ENCODE data around the gene TNRC6C. TPM values are rescaled to one million over a fixed set of nuclear protein-coding genes. Genes with fewer than 3 reads are reported as not detected.
A peak's percentile ranks its signal among the peaks of the same experiment; 100 is the strongest.

TNRC6C gene
- total and polyA plus RNA-seq, 2 of the 13 experiments (the other 11 are each of a cell fraction or from before 2014, with no cell fraction given), result 0.66 to 4.9 TPM

DNA sequence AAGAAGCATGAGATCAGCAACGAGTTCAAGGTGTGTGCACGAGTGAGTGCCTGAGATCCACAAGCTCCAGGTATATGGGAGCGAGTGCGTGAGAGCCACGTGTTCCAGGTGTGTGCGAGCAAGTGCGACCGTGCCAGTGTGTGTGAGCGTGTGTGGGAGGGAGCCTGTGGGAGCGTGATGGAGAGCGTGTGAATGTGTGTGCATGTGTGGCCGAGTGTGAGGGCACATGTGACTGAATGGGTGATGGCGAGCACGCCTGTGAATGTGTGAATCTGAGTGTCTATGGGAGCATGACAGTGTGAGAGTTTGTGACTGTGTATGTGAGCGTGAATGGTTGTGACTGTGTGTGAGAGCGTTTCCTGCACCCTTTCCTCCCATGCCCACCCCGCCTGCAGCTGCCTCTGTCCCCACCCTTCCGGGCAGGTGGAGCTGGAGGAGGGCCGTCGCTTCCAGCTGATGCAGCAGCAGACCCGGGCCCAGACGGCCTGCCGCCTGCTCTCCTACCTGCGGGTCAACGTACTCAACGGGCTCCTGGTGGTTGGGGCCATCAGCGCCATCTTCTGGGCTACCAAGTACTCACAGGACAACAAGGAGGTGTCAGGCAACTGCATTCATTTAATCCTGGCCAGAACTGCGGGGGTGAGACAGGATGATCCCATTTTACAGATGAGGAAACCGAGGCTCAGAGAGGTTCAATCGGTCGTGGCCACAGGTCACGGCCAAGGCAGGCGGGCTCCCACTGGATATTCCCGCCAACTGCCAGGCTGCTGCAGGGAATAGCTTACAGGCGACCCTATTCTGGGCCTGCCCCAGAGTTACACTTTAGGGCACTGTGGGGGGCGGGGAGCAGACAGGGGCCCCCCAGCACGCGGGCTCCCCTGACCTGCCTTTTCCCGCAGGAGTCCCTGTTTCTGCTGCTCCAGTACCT, 175.7 kb downstream of the TNRC6C start (continued):
- TF ChIP-seq ZNF816 (CRISPR knock-in tag; IDR thresholded peaks at IDR 0.05; ENCODE audit: borderline replicate concordance), result no peak
- no peak for TF ChIP-seq HCFC1 (IDR thresholded peaks at IDR 0.05; ENCODE audit: low read depth, low read length)
- TF ChIP-seq KDM5B (CRISPR knock-in tag; IDR thresholded peaks at IDR 0.05; ENCODE audit: borderline replicate concordance), result 0 out of 2 replicates have a peak, but pooled peaks have one; percentile 41
- 0 out of 2 replicates have a peak, but pooled peaks have one; percentile 36 for TF ChIP-seq ZBTB7B (CRISPR knock-in tag; IDR thresholded peaks at IDR 0.05)
- no peak; the same call in 1 of the 2 replicates for TF ChIP-seq PHF8 (CRISPR knock-in tag; IDR thresholded peaks at IDR 0.05)
- no peak for TF ChIP-seq JUND (CRISPR knock-in tag; IDR thresholded peaks at IDR 0.05)
- 0 out of 2 replicates have a peak, but pooled peaks have one; percentile 85 for TF ChIP-seq RELA (CRISPR knock-in tag; IDR thresholded peaks at IDR 0.05)
- no peak for TF ChIP-seq KIAA2018 (CRISPR knock-in tag; IDR thresholded peaks at IDR 0.05; ENCODE audit: borderline replicate concordance)
- TF ChIP-seq DR1 (CRISPR knock-in tag; IDR thresholded peaks at IDR 0.05), result no peak
- 0 out of 2 replicates have a peak, but pooled peaks have one; percentile 63 for TF ChIP-seq ZNF761 (CRISPR knock-in tag; conservative IDR thresholded peaks at IDR 0.05)
- no peak for TF ChIP-seq RORA (CRISPR knock-in tag; IDR thresholded peaks at IDR 0.05)
- TF ChIP-seq, protein P1, sequence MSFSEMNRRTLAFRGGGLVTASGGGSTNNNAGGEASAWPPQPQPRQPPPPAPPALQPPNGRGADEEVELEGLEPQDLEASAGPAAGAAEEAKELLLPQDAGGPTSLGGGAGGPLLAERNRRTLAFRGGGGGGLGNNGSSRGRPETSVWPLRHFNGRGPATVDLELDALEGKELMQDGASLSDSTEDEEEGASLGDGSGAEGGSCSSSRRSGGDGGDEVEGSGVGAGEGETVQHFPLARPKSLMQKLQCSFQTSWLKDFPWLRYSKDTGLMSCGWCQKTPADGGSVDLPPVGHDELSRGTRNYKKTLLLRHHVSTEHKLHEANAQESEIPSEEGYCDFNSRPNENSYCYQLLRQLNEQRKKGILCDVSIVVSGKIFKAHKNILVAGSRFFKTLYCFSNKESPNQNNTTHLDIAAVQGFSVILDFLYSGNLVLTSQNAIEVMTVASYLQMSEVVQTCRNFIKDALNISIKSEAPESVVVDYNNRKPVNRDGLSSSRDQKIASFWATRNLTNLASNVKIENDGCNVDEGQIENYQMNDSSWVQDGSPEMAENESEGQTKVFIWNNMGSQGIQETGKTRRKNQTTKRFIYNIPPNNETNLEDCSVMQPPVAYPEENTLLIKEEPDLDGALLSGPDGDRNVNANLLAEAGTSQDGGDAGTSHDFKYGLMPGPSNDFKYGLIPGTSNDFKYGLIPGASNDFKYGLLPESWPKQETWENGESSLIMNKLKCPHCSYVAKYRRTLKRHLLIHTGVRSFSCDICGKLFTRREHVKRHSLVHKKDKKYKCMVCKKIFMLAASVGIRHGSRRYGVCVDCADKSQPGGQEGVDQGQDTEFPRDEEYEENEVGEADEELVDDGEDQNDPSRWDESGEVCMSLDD (CRISPR knock-in tag; IDR thresholded peaks at IDR 0.05; ENCODE audit: borderline replicate concordance), result no peak
- peak; percentile 23 for TF ChIP-seq SKI (IDR thresholded peaks at IDR 0.05; ENCODE audit: partially characterized antibody)
- TF ChIP-seq MEIS1 (CRISPR knock-in tag; IDR thresholded peaks at IDR 0.05; ENCODE audit: borderline replicate concordance), result no peak; the same call in 1 of the 2 replicates
- no peak for TF ChIP-seq ZFP36L1 (CRISPR knock-in tag; IDR thresholded peaks at IDR 0.05)
- TF ChIP-seq GTF3A (CRISPR knock-in tag; conservative IDR thresholded peaks at IDR 0.05), result no peak
- no peak for TF ChIP-seq ARID2 (CRISPR knock-in tag; IDR thresholded peaks at IDR 0.05; ENCODE audit: borderline replicate concordance)
- TF ChIP-seq ZNF549 (CRISPR knock-in tag; IDR thresholded peaks at IDR 0.05), result no peak
- TF ChIP-seq GATAD2A (CRISPR knock-in tag; IDR thresholded peaks at IDR 0.05), result no peak
